LNCaP clone FGC (cell line): Measurements from ENCODE around the gene ANO6.

Source experiments
- DNase-seq: peaks from one replicate; pipeline ENCODE4 v3.0.0-alpha.2; 2011; ENCODE audit warnings: low read depth
- H3K4me3 ChIP-seq: 2 replicates; pipeline ENCODE4 v1.5.1; 2011; ENCODE audit warnings: mild to moderate bottlenecking, low read depth, low read length, control low read depth
- TF ChIP-seq, protein P1 (sequence below): IDR thresholded peaks from 2 replicates; pipeline ENCODE4 v1.5.1; 2012; ENCODE audit warnings: mild to moderate bottlenecking; ENCODE audit not compliant: control insufficient read depth, insufficient read depth; ENCODE audit errors: extremely low read depth

The ANO6 gene

DNA sequence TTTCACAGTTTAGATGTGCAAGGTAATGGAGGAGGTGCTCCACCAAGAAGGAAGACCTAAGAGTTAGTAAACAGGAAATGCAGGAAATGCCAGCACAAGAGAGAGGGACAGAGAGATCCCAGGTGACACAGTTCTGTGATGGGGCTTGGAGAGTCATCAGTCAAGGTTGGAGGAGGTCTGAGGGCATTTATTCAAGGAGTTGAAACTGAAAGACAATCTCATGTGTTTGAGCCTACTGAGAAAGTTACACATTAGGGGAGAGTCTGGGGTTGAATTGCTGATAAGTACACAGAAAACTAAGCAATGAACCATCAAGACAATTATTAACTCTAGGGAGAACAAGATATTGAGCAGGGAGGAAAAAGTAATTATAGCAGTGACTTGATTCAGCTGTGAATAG, 138.5 kb downstream of the ANO6 start:
- TF ChIP-seq, protein P1, sequence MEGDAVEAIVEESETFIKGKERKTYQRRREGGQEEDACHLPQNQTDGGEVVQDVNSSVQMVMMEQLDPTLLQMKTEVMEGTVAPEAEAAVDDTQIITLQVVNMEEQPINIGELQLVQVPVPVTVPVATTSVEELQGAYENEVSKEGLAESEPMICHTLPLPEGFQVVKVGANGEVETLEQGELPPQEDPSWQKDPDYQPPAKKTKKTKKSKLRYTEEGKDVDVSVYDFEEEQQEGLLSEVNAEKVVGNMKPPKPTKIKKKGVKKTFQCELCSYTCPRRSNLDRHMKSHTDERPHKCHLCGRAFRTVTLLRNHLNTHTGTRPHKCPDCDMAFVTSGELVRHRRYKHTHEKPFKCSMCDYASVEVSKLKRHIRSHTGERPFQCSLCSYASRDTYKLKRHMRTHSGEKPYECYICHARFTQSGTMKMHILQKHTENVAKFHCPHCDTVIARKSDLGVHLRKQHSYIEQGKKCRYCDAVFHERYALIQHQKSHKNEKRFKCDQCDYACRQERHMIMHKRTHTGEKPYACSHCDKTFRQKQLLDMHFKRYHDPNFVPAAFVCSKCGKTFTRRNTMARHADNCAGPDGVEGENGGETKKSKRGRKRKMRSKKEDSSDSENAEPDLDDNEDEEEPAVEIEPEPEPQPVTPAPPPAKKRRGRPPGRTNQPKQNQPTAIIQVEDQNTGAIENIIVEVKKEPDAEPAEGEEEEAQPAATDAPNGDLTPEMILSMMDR: no peak
- DNase-seq: no peak
- H3K4me3 ChIP-seq: no peak overlapping the region

DNA sequence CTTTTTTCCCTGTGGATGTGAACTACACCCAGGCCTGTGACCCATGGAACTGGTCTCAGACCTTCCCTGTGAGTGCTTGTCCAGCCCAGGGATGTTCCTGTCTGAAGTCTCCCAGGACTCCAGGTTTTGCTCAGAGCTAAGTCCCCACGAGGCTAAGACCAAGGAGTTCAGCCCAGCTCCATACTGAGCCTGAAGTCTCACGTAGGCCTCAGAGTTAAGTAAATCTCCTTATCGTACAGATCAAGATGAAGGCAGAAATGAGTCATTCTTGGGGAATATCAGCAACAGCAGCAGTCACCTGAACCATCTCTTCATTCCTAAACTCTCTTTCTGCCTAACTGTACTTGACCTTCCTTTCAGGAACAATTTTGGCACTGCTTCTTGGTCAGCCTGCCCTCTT, 139.8 kb downstream of the ANO6 start:
- no peak for DNase-seq
- TF ChIP-seq, protein P1: no peak

DNA sequence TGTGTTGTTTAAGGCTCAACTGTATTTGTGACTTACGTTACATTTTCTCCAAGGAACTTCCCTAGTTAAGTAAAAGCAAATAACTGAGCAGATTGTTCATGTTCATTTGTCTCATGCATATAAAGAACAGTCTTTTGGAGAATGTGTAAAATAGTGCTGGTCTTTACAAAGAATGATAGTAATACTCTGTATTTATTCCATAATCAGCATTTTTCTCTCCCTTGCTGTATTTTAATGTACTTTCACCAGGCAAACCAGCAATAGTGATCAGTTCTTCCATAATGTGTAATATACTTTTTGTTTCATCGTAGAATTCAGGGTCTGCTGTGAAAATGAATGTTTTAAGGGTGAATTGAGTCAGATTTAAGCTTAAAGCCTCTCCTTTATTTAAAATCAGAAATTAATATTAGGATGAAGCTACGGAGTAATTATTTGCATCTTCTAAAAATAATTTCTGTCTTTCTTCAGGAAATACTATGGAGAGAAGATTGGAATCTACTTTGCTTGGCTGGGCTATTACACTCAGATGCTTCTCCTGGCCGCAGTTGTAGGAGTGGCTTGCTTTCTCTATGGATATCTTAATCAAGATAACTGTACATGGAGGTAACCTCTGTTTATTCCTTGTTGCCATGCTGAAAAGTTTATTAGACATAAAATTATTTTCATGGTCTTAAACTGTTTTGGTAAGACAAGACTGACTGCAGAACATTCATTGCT, 141.1 kb downstream of the ANO6 start:
- TF ChIP-seq, protein P1: no peak
- no peak for DNase-seq
- no peak overlapping the region for H3K4me3 ChIP-seq

More for the DNA sequence above, 139.8 kb downstream of the ANO6 start:
- H3K4me3 ChIP-seq: no peak overlapping the region

DNA sequence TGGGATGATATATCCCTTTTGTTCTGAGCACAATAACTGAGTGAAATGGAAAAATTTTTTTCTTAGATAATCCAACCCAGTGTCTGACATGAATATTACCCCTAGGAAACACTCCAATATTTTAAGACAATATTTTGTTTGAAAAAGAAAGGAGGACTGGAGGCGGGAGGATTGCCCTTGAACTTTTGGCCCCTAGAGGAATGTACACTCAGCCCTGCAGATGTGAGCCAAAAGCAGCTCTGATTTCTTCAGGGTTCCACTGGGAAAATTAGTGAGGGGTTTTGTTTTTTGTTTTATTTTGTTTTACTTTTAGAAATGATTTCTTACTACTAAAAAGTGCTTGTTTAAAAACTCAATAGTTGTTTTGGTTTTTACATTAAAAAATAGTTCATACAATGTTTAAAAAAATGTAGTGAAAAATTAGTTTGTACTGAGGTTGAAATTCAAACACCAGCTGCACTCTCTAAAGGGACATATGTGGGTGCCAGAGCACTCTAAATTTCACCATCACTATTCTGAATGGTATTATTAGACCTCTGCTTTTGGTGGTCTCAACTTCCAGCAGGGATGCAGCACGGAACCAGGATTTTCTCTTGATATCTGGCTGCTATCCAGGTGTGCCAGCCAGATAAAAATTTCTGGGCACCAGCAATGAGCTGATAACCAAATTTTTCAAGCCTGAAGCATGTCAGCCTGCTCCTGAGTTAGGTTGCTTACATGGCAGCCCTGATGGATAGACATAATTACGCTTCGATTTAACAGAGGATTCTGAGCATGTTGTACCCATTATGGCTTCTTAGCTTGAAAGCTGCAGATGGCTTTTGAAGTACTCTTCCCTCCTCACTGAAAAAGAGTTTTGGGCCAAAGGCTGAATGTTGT, 141.9 kb downstream of the ANO6 start:
- no peak for DNase-seq
- H3K4me3 ChIP-seq: no peak overlapping the region
- TF ChIP-seq, protein P1: no peak

DNA sequence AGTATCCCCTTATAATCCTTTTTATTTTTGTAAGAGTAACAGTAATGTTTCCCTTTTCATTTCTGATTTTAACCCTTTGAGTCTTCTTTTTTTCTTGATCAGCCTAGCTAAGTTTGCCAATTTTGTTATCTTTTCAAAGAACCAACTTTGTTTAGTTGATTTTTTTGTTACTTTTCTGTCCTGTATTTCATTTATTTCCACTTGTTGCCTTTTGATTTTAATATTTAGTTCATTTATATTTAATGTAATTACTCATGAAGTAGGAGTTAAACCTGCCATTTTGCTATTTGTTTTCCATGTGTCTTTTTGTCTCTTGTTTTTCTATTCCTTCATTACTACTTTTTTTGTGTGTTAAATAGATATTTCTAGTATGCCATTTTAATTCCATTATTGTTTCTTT, 146.4 kb downstream of the ANO6 start:
- DNase-seq: no peak
- H3K4me3 ChIP-seq: no peak overlapping the region
- TF ChIP-seq, protein P1: no peak

DNA sequence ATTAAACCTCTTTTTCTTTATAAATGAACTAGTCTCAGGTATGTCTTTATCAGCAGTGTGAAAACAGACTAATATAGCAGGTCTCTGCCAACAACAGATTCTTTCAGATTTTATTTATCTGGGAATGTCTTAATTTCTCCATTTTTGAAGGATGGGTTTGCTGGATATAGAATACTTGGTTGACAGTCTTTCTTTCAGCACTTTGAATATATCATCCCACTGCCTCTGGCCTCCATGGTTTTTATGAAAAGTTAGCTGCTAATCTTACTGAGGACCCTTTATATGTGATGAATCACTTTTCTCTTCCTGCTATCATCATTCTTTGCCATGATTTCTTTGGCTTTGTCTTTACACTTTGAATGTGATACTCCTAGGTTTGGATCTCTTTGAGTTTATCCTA, 148.0 kb downstream of the ANO6 start:
- TF ChIP-seq, protein P1: no peak
- no peak overlapping the region for H3K4me3 ChIP-seq
- no peak for DNase-seq
